Medulla oblongata (tissue), 1 donor: ENCODE measurements around the gene GADD45B.
A peak's percentile ranks its signal among the peaks of the same experiment; 100 is the strongest.
"Not testable (repeated sequence)": the region's sequence is repeated elsewhere in the genome, so short reads cannot be mapped to it uniquely, and the experiment has no call there.

ENCODE experiments used
- DNase-seq: peaks from one replicate; pipeline ENCODE4 v3.0.0-alpha.2; 2015; ENCODE audit errors: extremely low spot score

The GADD45B gene

DNA sequence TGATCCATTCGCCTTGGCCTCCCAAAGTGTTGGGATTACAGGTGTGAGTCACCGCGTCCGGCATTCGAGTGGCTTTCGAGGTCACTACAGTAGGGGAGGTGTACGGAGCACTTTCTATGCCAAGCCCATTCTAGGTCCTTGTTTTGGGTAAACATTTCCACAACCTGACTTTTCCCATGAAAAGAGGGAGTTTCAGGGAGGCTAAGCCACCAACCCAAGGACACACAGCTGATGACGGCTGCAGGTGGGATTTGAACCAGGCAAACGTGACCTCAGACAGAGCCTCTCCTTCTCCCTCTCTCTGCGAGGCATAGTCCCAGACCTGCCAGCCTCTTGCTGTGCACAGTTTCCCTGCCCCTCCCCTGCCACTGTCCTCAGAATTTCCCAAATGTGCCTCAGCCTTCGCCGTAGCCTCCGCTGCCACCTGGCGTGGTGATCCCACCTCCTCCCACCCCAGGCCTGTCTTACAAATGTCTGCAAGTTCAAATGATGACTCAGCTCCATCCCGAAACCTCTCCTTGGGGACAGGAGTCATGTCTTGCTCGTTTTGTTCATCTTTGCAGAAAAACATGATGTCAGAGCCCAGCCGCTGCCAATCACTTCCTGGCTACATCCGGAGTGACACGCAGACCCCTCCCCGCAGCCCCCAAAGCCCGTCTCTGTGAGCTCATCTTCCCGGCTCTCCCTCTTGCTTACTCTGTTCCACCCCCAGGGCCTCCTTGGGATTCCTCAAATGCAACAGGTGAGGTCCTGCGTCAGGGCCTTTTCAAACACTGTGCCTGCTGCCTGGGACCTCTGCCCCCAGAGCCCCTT, 6.6 kb upstream of the GADD45B start:
- DNase-seq: no peak

DNA sequence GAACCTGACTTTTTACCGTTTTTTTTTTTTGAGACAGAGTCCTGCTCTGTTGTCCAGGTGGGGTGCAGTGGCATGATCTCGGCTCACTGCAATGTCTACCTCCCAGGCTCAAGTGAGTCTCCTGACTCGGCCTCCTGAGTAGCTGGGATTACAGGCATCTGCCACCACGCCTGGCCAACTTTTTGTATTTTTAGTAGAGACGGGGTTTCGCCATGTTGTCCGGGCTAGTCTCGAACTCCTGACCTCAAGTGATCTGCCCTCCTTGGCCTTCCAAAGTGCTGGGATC, 6.1 kb upstream of the GADD45B start:
- not testable (repeated sequence) for DNase-seq

DNA sequence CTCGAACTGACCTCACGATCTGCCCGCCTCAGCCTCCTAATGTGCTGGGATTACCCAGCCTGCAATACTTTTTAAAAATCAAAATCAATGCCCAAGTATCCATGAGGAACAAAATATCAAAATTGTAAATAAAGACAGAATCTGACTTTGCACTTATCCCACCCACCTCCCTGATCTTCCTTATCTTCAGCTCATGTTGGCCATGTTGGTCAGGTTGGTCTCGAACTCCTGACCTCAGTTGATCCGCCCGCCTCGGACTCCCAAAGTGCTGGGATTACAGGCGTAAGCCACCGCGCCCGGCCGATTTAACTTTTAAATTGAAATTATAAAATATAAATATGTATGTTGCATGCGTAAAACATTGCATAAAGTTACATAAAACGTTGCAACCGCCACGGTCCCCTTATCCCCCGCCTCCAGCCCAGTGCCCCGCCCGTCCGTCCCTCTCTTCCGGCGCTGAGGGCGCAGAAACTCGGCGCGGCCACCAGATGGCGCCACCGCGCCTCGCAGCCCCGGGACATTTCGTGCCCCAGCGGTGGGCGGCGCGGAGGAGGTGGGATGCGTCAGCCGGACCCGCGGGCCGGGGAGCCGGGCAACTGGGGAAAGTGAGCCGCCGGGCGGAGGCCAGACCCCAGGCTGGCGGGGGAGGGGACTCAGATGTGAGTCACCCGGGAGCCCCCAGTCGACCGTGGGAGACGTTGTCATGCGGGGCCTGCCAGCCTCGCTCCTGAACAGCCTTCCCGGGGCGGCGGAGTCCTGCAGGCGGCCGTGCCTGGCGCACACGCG, 1.5 kb upstream of the GADD45B start:
- peak; percentile 85 for DNase-seq

DNA sequence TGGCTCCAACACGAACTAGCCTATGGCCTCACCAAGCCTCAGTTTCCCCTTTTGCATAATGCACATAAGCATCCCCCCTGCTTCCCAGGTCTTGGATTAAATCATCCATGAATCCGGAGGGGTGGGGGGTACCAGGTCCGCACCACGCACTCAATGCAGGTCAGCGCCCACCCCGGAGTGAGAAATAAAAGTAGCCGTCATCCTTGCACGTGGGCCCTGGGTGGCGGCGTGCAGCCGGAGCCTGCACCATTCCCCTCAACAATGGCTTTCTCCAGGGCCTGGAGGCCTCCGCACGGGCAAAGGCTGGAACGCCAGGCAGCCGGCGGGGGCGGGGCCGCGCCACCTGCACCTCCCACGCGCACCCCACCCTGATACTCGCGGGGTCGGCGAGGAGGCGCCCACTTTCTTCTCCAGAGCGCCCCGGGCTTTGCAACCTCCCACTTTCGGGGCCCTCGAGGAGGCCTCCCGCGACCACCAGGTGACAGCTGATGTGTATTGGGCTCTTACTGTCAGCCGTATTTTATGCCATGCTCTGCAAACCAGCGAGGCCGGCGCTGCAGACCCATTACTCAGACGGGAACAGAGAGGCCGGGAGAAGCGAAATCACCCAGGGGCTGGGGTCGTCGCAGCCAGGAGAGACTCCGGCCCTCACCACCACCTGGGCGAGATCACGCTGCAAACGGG, 767 bp upstream of the GADD45B start:
- DNase-seq: peak; percentile 35

DNA sequence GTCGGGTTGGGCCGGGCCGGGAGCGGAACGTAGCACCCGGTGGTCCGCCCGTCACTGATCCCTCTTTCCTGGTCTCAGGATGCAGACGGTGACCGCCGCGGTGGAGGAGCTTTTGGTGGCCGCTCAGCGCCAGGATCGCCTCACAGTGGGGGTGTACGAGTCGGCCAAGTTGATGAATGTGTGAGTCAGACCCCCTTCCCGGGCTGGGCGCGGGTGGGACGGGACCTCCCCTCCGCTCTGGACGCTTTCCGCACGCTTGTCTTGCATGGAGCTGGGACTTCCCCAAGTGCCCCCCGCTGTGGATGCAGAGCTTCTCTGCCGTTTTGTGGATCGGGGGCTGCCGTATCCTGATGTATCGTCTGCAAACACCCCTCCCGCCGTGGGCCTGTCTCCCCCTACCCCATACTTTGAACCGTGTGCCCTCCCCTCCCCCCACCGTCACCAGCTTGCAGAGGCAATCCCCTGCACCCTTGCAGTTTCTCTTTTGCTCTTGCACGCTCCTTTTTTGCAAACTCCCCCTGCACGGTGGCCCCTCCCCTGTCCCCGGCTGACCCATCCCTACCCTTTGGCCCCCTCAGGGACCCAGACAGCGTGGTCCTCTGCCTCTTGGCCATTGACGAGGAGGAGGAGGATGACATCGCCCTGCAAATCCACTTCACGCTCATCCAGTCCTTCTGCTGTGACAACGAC, 669 bp downstream of the GADD45B start:
- peak; percentile 56 for DNase-seq

DNA sequence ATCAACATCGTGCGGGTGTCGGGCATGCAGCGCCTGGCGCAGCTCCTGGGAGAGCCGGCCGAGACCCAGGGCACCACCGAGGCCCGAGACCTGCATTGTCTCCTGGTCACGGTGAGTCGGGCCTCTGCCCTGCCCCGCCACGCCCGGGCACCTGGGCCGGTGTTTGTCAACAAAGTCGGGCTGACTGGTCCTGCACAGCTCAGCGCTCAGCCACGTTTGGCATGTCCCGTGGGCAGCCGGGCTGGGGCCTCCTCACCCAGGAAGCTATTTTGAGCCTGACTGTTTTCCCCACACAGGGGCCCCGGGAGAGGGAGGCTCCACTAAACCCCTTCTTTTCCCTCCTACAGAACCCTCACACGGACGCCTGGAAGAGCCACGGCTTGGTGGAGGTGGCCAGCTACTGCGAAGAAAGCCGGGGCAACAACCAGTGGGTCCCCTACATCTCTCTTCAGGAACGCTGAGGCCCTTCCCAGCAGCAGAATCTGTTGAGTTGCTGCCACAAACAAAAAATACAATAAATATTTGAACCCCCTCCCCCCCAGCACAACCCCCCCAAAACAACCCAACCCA, 1.3 kb downstream of the GADD45B start:
- no peak for DNase-seq

DNA sequence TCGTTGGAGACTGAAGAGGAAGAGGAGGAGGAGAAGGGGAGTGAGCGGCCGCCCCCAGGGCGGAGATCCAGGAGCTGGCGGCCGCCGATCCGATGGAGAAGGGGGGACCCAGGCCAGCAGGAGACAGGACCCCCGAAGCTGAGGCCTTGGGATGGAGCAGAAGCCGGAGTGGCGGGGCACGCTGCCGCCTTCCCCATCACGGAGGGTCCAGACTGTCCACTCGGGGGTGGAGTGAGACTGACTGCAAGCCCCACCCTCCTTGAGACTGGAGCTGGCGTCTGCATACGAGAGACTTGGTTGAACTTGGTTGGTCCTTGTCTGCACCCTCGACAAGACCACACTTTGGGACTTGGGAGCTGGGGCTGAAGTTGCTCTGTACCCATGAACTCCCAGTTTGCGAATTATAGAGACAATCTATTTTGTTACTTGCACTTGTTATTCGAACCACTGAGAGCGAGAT, 1.8 kb downstream of the GADD45B start:
- peak; percentile 51 for DNase-seq

DNA sequence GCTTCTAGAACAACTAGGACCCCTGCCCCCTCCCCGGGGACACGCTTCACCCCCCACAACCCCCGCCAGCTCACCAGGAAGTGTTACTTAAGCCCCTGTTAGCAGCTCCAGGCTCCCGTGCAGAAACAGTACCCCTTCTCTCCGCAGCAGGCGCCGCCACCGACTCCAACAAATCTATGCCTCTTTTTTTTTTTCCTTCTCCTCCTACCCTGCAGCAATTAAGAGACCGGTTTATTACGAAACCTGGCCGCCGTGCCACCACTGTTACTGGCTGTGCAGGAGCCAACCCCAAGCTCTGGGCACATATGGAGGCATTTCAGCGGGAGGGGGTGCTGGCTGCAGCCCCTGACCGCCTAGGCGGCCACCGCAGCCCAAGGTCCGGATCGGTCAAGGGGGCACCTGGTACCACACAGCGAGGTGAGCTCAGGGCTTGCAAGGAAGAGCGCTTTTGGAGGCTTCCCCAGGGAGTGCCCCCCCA, 2.4 kb downstream of the GADD45B start:
- DNase-seq: peak; percentile 40

DNA sequence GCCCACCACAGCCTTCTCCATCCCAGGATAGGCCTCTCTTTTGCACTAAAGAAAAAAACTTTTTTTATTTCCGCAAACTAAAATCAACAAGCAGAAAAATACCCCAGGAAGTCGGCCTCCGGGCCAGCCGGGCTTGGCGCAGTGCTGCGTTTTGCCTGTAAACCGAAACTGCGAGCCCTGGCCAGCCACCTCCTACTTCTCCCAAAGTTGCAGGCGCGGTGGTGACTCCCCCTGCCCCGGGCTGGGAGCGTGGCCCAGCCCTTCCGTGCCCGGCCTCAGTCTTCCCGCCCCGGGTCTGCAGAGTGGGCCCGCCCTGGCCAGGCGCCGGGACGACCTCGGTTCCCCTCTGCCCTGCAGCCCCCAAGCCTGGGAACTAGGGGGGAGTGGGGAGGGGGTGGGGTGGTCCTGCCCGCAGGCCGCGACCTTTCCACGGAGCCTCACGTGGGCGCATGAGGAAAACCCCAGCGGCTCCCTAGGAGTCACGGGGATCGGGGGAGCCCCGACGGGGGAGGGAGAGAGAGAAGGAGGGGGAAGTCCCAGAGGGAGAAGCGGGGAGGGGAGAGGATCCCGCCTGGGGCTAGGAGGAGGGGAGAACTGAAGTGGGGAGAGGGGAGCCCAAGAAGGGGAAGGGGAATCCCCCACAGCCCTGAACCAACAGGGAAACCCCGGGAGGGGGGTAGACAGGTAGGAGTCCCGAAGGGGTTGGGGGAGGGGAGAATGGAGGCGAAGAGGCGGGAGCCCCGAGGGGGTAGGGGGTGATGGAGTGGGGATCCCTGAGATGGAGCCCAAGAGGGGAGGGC, 3.0 kb downstream of the GADD45B start:
- peak; percentile 56 for DNase-seq

DNA sequence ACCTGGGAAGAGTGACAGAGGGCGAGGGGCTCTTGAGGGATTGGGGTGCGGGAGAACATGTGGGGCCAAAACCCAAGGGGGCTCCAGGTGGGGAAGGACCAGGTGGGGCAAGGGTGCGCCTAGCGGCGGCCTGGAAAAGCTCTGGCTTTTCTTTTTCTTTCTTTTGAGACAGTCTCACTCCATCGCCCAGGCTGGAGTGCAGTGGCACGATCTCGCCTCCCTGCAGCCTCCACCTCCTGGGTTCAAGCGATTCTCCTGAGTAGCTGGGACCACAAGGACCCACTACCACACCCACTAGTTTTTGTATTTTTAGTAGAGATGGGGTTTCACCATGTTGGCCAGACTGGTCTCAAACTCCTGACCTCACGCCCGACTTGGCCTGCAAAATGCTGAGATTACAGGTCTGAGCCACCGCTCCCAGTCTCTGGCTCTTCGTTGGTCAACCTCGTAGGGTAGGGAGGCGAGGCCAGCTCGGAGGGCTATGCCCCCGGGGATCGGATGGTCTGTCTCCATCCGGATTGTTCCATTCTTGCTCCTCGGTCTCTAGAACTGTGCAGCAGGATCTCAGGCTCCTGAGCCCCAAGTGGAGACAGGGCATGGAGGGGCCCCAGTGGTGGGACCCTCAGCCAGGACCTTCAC, 3.7 kb downstream of the GADD45B start:
- DNase-seq: no peak

DNA sequence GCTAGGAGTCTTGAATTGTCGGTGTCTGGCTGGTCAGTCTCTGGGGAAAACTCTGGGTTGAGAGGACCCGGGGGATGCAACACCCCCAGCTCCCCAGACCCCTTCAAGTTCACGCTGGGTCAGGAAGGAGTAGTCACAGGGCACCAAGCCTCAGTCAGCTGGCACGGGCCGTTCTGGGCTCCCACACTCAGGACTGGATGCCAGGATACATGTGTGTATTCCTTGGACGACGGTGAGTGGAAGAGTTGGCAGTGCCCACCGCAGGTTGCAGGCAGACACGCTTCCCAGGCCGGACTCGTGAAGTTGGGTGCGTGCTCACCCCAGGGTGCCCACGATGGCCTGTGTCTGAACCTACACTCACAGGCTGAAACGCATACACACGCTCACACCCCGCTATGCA, 5.5 kb downstream of the GADD45B start:
- no peak for DNase-seq

DNA sequence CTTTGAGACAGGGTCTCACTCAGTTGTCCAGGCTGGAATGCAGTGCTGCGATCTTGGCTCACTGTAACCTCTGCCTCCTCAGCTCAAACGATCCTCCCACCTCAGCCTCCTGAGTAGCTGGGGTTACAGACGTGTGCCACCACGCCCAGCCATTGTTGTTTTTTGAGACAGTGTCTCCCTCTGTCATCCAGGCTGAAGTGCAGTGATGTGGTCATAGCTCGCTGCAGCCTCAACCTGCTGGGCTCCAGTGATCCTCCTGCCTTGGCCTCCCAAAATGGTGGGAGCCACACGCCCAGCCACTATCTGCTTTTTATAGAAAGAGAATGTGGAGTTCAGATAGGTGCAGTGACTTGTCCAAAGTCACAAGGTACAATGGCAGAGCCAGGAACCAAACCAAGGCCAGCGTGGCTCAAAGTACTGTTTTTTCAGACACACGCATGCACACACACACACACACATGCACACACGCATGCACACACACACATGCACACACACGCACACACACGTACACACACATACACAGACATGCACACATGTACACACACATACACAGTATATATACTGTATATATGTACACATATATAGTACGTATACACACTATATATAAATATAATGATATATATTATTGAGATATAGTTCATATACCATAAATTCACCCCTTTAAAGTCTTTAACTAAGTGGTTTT, 6.6 kb downstream of the GADD45B start:
- no peak for DNase-seq

DNA sequence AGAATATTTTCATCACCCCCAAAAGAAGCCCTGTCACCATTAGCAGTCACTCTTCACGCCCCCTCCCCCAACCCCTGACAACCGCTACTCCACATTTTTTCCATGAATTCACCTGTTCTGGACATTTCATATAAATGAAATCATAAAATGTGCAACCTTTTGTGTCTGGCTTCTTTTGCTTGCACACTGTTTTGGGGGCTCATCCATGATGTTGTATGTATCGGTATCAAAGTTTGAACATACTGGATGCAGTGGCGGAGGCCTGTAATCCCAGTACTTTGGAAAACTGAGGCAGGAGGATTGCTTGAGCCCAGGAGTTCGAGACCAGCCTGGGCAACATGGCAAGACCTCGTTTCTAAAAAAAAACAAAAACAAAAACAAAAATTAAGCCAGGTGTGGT, 7.2 kb downstream of the GADD45B start:
- no peak for DNase-seq

DNA sequence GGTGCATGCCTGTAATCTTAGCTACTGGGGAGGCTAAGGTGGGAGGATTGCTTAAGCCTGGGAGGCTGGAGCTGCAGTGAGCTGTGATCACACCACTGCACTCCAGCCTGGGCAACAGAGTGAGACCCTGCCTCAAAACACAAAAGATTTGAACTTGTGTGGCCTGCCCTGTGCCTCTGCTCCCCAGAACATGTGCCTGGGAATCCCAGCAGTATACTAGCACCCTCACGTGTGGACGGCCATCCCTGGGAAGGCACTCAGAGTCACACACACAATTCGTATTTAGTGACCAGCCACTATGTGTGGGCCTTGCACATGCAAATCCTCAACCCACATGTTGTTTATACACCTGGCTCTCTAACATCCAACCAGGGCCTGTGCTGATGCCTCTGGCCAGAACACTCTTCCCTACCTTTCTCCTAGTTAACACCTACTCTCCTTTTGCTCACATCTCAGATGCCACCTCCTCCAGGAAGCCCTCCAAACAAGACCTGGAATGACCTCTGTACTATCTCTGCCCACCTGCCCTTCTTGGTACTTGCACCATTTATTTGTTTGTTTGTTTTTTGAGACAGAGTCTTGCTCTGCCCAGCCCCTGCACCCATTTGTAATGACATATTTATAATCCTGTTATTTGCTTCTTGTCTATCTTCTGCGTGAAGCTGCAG, 7.7 kb downstream of the GADD45B start:
- DNase-seq: no peak

DNA sequence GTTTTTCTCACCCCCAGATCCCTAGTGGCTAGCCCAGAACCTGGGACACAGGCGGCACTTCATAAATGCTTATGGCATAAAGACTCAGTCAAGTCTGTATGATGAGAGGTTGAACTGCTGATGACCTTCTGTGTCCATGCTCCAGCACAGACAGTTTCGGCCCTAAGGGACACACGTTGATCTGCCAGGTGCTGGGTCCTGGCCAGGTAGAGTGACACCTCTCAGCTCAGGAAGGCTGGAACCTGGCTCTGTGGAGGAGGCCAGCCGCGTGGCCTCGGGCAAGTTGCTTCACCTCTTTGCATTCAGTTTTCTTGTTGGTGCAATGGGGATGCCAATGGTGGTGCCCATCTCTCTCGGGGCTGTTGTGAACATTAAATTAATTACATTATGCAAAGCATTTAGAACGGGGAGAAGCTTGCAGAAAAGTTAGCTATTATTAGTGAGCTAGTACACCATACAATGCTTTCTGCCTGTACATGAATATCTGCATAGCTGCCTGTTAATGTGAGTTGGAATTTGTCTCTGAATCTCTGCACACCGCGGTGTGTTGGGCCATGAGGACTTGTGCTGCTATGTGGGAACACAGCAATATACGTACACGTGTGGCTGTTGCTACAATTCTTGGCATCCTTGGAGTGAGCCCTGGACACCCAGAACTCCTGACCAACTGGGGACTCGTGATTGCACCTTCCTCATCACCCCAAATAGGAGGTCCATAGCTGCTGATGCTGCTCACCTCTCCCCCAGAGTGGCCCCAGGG, 8.4 kb downstream of the GADD45B start:
- DNase-seq: no peak

DNA sequence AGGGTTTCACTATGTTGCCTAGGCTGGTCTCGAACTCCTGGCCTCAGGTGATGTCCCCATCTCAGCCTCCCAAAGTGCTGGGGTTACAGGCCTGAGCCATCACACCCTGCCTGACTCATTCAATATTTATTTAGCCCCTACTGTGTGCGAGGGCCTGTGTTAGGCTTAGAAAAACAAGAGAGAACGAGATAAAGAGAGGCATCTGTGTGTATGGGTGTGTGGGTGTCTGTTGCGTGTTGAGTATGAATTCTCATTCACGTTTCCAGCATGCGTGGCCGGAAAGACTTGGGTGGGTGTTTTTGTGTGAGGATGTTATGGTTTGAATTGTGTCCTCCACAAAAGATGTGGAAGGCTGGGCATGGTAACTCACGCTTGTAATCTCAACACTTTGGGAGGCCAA, 9.5 kb downstream of the GADD45B start:
- no peak for DNase-seq

DNA sequence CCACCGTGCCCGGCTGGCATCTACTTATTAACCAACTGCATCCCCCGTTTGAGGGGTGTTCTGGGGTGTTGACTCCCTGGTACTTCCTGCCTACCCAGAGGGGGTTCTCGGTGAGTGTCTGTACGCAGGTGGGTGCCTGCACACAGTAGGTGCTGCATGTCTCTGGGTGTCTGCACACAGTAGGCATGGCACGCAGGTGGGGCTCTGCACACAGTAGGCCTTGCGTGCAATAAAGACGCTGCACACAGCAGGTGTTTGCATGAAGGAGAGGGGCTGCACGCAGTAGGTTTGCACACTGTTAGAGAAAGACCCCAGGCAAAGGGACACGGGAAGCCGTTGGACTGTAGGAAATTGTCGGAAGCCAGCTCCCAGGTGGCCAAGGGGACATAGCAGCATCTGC, 11.2 kb downstream of the GADD45B start:
- DNase-seq: no peak

DNA sequence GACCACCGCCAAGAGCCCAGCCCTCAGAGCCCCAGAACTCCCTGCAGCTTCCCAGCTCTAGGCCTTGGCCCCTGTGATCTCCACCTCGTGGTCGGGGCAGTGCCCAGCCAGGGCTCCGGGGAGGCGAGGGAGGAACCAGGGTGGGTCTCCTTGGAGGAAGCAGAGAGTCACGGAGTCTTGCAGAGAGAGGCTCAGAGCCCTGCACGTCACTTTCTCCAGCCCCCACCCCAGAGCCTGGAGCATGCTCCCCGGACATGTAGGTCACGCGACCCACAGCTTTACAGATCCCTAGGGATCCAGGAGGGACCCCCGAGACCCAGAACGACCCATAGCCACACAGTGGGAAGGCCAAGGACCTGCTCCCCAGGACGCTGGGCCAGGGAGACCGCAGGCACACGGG, 11.9 kb downstream of the GADD45B start:
- peak; percentile 22 for DNase-seq
